H4 (cell line): ENCODE results near the gene WWOX. TPM values are rescaled to one million over a fixed set of nuclear protein-coding genes. Genes with fewer than 3 reads are reported as not detected.
"Not testable (repeated sequence)": the region's sequence is repeated elsewhere in the genome, so short reads cannot be mapped to it uniquely, and the experiment has no call there.

Source experiments
- DNase-seq: peaks from one replicate; pipeline ENCODE4 v3.0.0-alpha.2; 2015; ENCODE audit warnings: low spot score
- total RNA-seq: library from RNA; depleted of rRNA; stranded (reverse); fragments of >200 nt; shearing (Covaris generic); gene quantifications from 2 replicates; pipeline ENCODE4 v1.2.3, GENCODE V29; 2014

The WWOX gene
- total RNA-seq, 1 experiment from 2014 or later, result 25.4 TPM

DNA sequence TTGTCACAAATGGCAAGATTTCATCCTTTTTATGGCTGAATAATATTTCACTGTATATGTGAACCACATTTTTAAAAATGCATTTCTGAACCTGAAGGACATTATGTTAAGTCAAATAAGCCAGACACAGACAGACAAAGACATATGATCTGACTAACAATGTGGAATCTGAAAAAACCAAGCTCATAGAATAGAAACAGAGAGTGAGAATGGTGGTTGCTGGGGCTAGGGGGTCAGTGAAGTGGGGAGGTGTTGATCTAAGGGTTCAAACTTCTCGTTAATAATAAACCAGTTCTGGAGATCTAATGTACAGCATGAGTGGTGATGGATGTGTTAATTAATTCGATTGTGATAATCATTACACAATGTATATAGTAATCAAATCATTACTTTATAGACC is 475.1 kb downstream of the WWOX start:
- no peak for DNase-seq

GRCh38 chr16:78576941-78577340 is 477.5 kb downstream of the WWOX start:
- DNase-seq, result no peak

GRCh38 chr16:78577630-78578029 is 478.2 kb downstream of the WWOX start:
- no peak for DNase-seq

DNA sequence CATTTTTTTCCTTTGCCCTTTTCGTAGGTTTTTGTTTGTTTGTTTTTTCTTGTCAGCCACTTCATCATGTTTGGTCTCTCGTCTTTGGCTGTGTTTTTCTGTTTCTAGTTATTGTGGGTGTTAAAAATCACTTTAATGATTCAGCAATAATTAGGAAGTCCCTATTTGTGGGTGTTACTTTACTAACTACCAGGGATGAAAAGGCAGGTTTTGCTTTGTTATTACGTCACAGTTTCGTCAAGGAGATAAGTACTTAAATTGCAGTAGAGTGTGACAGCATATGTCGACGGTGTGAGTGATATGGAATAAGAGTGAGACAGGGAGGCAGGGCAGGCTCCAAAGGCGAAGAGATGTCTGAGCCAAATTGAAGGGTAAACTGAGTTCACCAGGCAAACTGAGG is 479.6 kb downstream of the WWOX start:
- no peak for DNase-seq

- no peak for DNase-seq
Measured at GRCh38 chr16:78583441-78583840, 484.0 kb downstream of the WWOX start.

GRCh38 chr16:78584213-78584860 is 484.9 kb downstream of the WWOX start:
- DNase-seq, result no peak

GRCh38 chr16:78584991-78585390 is 485.5 kb downstream of the WWOX start:
- no peak for DNase-seq

DNA sequence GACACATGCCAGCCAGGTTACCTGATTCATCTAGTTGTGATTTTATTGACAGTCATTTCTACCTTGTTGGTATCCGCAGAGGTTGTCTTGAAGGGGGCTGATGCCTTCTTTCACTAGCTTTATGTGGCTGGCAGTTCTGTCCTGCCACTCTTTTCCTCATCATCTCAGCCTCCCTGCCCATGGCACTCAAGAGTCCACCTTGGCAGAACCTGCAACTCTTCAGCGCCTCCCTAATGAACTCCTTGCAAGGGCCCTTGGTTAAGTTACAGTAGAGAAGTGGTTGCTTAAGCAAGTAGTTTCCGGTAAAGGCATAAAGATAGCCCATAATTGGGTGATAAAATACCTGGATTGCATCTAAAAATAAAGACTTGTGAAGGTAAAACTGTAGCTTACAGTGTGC is 489.9 kb downstream of the WWOX start:
- no peak for DNase-seq

GRCh38 chr16:78591682-78592103 is 492.2 kb downstream of the WWOX start:
- DNase-seq, result no peak

GRCh38 chr16:78592111-78592510 is 492.7 kb downstream of the WWOX start:
- DNase-seq, result no peak

GRCh38 chr16:78593352-78593751 is 493.9 kb downstream of the WWOX start:
- DNase-seq, result no peak

DNA sequence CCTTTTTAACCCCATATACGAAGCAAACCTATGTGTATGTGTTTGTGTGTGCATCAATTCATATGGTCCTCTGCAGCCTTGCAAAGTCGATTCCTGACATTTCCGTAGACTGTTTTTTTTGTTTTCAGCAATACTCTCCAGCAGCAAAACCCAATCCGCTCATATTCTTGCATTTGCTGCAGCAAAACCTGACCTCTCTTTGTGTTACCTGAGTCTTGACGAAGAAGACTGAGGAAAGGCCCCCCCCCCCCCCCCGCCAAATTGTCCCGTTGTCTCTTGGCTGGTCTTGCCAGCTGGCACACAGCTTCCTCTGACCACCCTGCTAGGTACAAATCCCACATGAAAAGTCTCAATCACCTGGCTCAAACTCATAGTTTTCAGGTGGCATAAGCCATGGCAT is 494.7 kb downstream of the WWOX start:
- DNase-seq, result no peak

DNA sequence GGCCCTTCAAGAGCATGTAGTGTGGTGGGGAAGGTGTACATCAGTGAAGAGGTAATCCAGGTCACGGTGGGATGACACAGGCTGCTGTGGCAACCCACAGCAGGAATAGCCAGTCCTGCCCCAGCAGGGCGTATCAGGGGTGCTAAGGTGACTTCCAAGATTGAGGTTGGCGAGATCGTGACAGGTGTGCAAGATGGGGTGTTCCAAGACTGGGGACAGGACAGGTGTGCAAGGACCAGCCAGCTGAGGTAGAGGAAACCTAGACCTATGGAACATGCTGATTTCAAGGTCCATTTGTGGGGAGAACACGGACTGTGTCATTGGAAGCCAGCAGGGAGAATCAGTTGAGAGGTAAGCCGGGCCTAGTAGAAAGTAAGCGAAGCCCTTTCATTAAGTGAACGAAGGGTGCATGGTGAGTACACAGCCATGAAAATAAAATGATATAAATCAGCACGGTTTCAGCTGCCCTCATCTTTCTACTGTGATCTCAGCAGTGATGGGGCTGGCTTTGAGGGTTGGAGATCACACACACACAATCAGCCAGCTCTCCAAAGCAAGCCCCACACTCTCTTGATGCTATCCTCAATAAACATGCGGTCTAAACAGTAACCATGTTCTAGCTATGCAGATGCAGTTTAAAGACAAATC is 497.0 kb downstream of the WWOX start:
- DNase-seq, result no peak

- DNase-seq, result no peak
Measured at GRCh38 chr16:78596996-78597422, 497.6 kb downstream of the WWOX start.

DNA sequence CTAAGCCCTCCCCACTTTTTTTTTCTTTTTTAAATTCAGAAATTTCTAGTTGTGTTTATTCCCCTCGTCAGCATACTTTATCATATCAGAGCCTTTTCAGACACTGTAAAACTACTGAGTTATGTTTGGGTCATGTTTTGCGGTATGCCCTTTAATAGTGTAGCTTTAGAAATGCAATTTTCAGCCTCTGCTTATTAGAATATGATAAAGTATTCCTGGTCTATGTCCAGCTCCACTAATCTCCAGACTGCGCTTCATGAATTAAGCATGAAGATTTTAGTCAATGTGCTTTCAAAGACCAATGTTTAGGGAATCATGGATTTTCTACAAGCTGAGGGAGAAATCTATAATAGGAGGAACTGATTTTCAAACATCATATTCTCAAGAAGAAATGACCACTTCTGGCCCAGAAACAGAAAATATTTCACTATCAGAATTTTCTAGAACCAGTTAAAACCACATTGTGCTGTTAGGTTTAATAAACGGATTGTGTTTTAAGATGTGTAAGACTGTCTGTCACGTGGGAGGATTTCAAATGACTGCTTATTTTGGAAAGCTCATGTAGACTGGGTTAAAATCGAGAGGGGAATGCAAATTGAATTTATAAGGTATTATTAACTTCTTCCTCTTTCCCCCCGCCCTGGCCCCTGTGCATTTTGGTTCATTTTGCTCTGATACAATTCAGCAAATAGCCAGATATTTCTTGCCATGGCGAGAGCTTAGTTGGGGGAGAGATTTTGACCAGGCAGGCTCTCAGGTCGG is 498.5 kb downstream of the WWOX start:
- no peak for DNase-seq

GRCh38 chr16:78599271-78599670 is 499.8 kb downstream of the WWOX start:
- no peak for DNase-seq

- DNase-seq, result not testable (repeated sequence)
Measured at GRCh38 chr16:78604423-78605062, 505.1 kb downstream of the WWOX start.

GRCh38 chr16:78605548-78606101 is 506.2 kb downstream of the WWOX start:
- DNase-seq, result no peak

- DNase-seq, result no peak
Measured at GRCh38 chr16:78606545-78606944, 507.1 kb downstream of the WWOX start.

- no peak for DNase-seq
Measured at GRCh38 chr16:78607022-78607421, 507.6 kb downstream of the WWOX start.

DNA sequence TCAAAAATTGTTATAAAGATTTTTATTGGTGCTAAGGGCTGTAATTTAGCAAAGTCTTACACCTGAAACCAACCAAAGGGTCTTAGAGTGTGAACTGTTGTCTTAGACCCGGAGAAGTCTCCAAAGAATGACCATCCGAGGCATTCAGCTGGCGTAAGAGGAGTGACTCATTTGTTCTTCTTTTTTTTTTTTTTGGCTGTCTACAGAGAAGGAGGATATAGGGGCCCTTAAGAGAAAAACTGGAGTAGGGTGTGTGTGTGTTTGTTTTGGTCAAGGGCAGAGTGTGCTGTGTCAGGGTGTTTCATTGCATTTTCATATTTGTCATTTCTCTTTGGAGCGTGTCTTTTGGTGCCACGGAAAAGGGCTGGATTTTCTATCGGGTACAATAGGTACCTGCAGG is 508.0 kb downstream of the WWOX start:
- DNase-seq, result no peak

DNA sequence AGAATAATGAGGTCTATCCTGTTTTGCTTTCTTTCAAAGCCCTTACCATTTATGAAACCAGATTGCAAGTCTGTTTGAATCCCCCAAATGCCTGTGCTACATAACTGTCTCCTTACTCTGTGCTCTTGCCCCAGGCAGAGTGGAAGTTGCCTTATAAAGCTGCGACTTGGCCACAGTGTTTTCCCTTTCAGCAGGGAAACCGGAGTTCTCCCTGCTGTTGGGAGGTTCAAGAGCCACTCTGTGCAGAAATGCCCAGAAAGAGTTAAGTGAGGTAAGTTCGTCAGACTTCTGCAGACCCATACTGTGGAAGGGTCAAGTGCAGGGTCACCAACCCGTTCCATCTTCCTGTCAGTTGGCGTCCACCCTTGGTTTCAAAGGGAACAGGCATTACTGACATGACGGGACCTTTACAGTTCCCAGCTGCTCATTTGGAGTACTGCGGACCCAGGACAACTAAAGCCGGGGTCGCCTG is 508.9 kb downstream of the WWOX start:
- DNase-seq, result no peak
